ENCODE data around the gene CHST12. TPM values are rescaled to one million over a fixed set of nuclear protein-coding genes. Genes with fewer than 3 reads are reported as not detected.

Gene CHST12
- total and polyA plus RNA-seq, 10 of the 15 experiments (the other 5 are each of a cell fraction or from before 2014, with no cell fraction given): 0.05 to 14.2 (median 3.3) TPM

DNA sequence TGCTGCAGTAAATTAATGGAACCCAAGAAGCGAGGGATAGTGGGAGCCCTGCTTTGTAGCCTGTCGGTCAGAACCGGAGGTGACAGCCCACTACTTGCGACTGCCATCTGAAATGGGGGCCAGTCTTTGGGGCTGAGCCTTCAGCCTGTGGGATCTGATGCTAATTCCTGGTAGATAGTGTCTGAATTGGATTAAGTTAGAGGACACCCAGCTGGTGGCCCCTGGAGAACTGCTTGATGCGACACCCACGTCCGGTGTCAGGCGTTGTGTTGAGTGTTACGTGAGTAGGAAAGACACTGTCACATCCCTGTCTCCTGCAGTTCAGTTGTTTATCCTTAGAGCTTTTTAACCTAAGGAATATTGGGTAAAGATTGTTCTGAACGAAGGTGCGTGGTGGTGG lies 43.8 kb upstream of the CHST12 start (continued):
- TF ChIP-seq, protein P1, sequence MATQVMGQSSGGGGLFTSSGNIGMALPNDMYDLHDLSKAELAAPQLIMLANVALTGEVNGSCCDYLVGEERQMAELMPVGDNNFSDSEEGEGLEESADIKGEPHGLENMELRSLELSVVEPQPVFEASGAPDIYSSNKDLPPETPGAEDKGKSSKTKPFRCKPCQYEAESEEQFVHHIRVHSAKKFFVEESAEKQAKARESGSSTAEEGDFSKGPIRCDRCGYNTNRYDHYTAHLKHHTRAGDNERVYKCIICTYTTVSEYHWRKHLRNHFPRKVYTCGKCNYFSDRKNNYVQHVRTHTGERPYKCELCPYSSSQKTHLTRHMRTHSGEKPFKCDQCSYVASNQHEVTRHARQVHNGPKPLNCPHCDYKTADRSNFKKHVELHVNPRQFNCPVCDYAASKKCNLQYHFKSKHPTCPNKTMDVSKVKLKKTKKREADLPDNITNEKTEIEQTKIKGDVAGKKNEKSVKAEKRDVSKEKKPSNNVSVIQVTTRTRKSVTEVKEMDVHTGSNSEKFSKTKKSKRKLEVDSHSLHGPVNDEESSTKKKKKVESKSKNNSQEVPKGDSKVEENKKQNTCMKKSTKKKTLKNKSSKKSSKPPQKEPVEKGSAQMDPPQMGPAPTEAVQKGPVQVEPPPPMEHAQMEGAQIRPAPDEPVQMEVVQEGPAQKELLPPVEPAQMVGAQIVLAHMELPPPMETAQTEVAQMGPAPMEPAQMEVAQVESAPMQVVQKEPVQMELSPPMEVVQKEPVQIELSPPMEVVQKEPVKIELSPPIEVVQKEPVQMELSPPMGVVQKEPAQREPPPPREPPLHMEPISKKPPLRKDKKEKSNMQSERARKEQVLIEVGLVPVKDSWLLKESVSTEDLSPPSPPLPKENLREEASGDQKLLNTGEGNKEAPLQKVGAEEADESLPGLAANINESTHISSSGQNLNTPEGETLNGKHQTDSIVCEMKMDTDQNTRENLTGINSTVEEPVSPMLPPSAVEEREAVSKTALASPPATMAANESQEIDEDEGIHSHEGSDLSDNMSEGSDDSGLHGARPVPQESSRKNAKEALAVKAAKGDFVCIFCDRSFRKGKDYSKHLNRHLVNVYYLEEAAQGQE (IDR thresholded peaks at IDR 0.05; ENCODE audit: low read depth, low read length): no peak
- TF ChIP-seq CEBPB (IDR thresholded peaks at IDR 0.05; ENCODE audit: borderline replicate concordance in 1 of 2, low read depth in 2 of 2, low read length in 2 of 2) (no peak), SIX5 (IDR thresholded peaks at IDR 0.05; ENCODE audit: low read depth, low read length, severe bottlenecking) (no peak), HDAC6 (IDR thresholded peaks at IDR 0.05; ENCODE audit: unreplicated experiment) (no peak), ZNF24 (IDR thresholded peaks at IDR 0.05) (no peak), NR2C2 (IDR thresholded peaks at IDR 0.05; ENCODE audit: borderline replicate concordance, control insufficient read depth, insufficient read length, low read depth) (no peak)

DNA sequence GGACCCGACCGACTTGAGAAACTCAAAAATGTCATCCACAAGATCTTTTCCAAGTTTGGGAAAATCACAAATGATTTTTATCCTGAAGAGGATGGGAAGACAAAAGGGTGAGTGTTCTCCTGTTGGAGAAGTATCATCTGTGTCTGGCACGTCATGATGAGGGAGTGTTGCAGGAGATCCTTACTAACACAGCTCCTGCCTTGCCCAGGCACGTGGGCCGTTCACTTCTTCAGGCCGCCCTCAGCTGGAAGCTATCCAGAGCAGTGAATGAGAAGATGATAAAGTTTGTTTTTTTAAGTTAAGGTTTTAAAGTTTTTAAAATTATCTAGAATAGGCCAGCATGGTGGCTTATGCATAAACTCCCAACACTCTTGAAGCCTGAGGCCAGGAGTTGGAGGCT lies 42.6 kb upstream of the CHST12 start:
- peaks cover 25 to 30% of the 10 kb centered on the region in 2 experiments for H3K36me3 ChIP-seq (ENCODE audit: control insufficient read depth in 2 of 2, insufficient read depth in 2 of 2, low read length in 1 of 2)
- in situ Hi-C loops (cut with MboI) (no loop called here), intact Hi-C loops (cut with micrococcal nuclease; ENCODE audit: unreplicated experiment) (no loop called here)
- 94% methylated on average over 6 of the region's 6 CpGs for WGBS (ENCODE audit: insufficient coverage, insufficient replicate concordance, low lambda C conversion rate, missing lambda C conversion rate)
- ATAC-seq (no peak), FAIRE-seq (no peak), DNase-seq (ENCODE audit: low read depth, low spot score) (no peak)
- H3K4me2 ChIP-seq (ENCODE audit: control insufficient read depth, insufficient read depth): no peak overlapping the region
- SMC1A ChIA-PET (ENCODE audit: uncharacterized antibody, unreplicated experiment): no interaction called here
- H2AFZ ChIP-seq (ENCODE audit: control insufficient read depth, low read depth, low read length): no peak overlapping the region
- H3K4me3 ChIP-seq: no peak overlapping the region
- no peak for TF ChIP-seq STAT1 (conservative IDR thresholded peaks at IDR 0.05)
- no peak for TF ChIP-seq NR2F1 (conservative IDR thresholded peaks at IDR 0.05)
- TF ChIP-seq NBN (IDR thresholded peaks at IDR 0.05): no peak
- no peak for TF ChIP-seq NFYB (IDR thresholded peaks at IDR 0.05; ENCODE audit: insufficient read depth, low read depth, low read length)
- TF ChIP-seq YBX1 (IDR thresholded peaks at IDR 0.05): no peak
- TF ChIP-seq IKZF2 (IDR thresholded peaks at IDR 0.05): no peak
- TF ChIP-seq FOXK2 (IDR thresholded peaks at IDR 0.05): no peak
- no peak for TF ChIP-seq BMI1 (IDR thresholded peaks at IDR 0.05; ENCODE audit: borderline replicate concordance)
- no peak for TF ChIP-seq KAT2A (conservative IDR thresholded peaks at IDR 0.05; ENCODE audit: control insufficient read depth, low read depth, low read length)
- TF ChIP-seq, protein P2, sequence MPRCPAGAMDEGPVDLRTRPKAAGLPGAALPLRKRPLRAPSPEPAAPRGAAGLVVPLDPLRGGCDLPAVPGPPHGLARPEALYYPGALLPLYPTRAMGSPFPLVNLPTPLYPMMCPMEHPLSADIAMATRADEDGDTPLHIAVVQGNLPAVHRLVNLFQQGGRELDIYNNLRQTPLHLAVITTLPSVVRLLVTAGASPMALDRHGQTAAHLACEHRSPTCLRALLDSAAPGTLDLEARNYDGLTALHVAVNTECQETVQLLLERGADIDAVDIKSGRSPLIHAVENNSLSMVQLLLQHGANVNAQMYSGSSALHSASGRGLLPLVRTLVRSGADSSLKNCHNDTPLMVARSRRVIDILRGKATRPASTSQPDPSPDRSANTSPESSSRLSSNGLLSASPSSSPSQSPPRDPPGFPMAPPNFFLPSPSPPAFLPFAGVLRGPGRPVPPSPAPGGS (IDR thresholded peaks at IDR 0.05; ENCODE audit: borderline replicate concordance, insufficient read depth, low read depth, low read length, poor library complexity, severe bottlenecking): no peak
- no peak for TF ChIP-seq ETV6 (conservative IDR thresholded peaks at IDR 0.05 in 1 of 2, IDR thresholded peaks at IDR 0.05 in 1 of 2; ENCODE audit: borderline replicate concordance in 1 of 2, low read depth in 1 of 2)
- H3K9ac ChIP-seq (ENCODE audit: control insufficient read depth, insufficient read depth, low read length): no peak overlapping the region
- peaks cover 7% of the 10 kb centered on the region for H3K4me1 ChIP-seq (ENCODE audit: control insufficient read depth, insufficient read depth, low read length)
- H3K79me2 ChIP-seq (ENCODE audit: control insufficient read depth, insufficient read depth, low read length): peaks cover 51% of the 10 kb centered on the region
- POLR2A ChIA-PET: interaction anchor here (1.3 kb wide), 1 partner anchor 125 kb away, joined by 3 read pairs; no protein-coding TSS in a partner anchor
- no peaks in the 10 kb centered on the region for H3K27me3 ChIP-seq (replicated peaks in 1 of 2; ENCODE audit: control insufficient read depth in 2 of 2, insufficient read depth in 2 of 2, low read length in 1 of 2)
- H4K20me1 ChIP-seq (ENCODE audit: control insufficient read depth, insufficient read depth): peaks cover 3% of the 10 kb centered on the region; the same call in 1 of the 2 replicates
- no TSS peak for BruUV-seq (replicated peaks)
- CTCF ChIA-PET: interaction anchor here (0.7 to 2.0 kb wide), 2 partner anchors 108 to 782 kb away, joined by 4 to 5 read pairs; no protein-coding TSS in a partner anchor
- RAD21 ChIA-PET (ENCODE audit: unreplicated experiment): no interaction called here
- H3K27ac ChIP-seq (ENCODE audit: control insufficient read depth, insufficient read depth): no peak overlapping the region
- no peaks in the 10 kb centered on the region for H3K9me3 ChIP-seq (replicated peaks; ENCODE audit: control insufficient read depth, insufficient read depth, low read length)

Data from GM12878 (cell line).